ENCODE measurements around the gene IL13RA2. TPM values are rescaled to one million over a fixed set of nuclear protein-coding genes. Genes with fewer than 3 reads are reported as not detected.

Gene IL13RA2
- total RNA-seq, 1 donor from 2014 or later: not detected

GRCh38 chrX:115023811-115024210 lies 6.4 kb upstream of the IL13RA2 start:
- H3K27me3 Mint-ChIP-seq (ENCODE audit: unreplicated experiment): no peaks in the 10 kb centered on the region

GRCh38 chrX:115023139-115023538 lies 5.7 kb upstream of the IL13RA2 start:
- DNase-seq (ENCODE audit: extremely low spot score, unreplicated experiment): no peak
- Mint-ChIP-seq H3K27ac (ENCODE audit: unreplicated experiment) (no peak overlapping the region), H3K4me1 (ENCODE audit: unreplicated experiment) (no peaks in the 10 kb centered on the region)

More at GRCh38 chrX:115023811-115024210, 6.4 kb upstream of the IL13RA2 start:
- no peak overlapping the region for H3K27ac Mint-ChIP-seq (ENCODE audit: unreplicated experiment)
- no peaks in the 10 kb centered on the region for H3K4me1 Mint-ChIP-seq (ENCODE audit: unreplicated experiment)
- no peaks in the 10 kb centered on the region for H3K9me3 Mint-ChIP-seq (ENCODE audit: unreplicated experiment)
- no peaks in the 10 kb centered on the region for H3K36me3 Mint-ChIP-seq (ENCODE audit: unreplicated experiment)
- DNase-seq (ENCODE audit: extremely low spot score, unreplicated experiment): no peak
- H3K4me3 Mint-ChIP-seq (ENCODE audit: unreplicated experiment): no peak overlapping the region
- no peak for TF ChIP-seq CTCF (IDR thresholded peaks at IDR 0.05)

GRCh38 chrX:115021121-115021520 lies 3.7 kb upstream of the IL13RA2 start:
- H3K4me1 Mint-ChIP-seq (ENCODE audit: unreplicated experiment): no peaks in the 10 kb centered on the region
- TF ChIP-seq CTCF (IDR thresholded peaks at IDR 0.05): no peak
- H3K9me3 Mint-ChIP-seq (ENCODE audit: unreplicated experiment): no peaks in the 10 kb centered on the region
- no peaks in the 10 kb centered on the region for H3K27me3 Mint-ChIP-seq (ENCODE audit: unreplicated experiment)
- DNase-seq (ENCODE audit: extremely low spot score, unreplicated experiment): no peak
- H3K4me3 Mint-ChIP-seq (ENCODE audit: unreplicated experiment): no peak overlapping the region
- no peaks in the 10 kb centered on the region for H3K36me3 Mint-ChIP-seq (ENCODE audit: unreplicated experiment)
- no peak overlapping the region for H3K27ac Mint-ChIP-seq (ENCODE audit: unreplicated experiment)

More at GRCh38 chrX:115023139-115023538, 5.7 kb upstream of the IL13RA2 start:
- H3K9me3 Mint-ChIP-seq (ENCODE audit: unreplicated experiment): no peaks in the 10 kb centered on the region
- no peak overlapping the region for H3K4me3 Mint-ChIP-seq (ENCODE audit: unreplicated experiment)
- H3K36me3 Mint-ChIP-seq (ENCODE audit: unreplicated experiment): no peaks in the 10 kb centered on the region
- H3K27me3 Mint-ChIP-seq (ENCODE audit: unreplicated experiment): no peaks in the 10 kb centered on the region
- no peak for TF ChIP-seq CTCF (IDR thresholded peaks at IDR 0.05)

DNA sequence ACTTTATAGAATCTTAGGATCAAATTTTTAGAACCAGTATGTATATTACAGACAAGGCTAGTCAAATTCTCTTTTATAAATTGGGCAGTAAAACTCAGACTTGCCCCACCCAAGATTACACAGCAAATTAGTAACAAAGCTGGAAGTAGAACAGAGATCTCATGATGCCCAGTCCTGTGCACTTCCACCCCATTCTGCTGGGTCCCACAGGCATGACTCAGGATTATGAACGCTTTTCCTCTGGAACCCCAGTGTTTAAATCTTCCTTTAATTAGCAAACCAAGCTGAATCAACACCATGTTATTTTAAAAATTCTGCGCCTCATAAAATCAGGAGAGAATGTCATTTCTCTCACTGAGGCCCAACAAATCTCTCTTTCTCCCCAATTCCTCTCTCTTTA lies 1.5 kb upstream of the IL13RA2 start:
- Mint-ChIP-seq H3K27me3 (ENCODE audit: unreplicated experiment) (no peaks in the 10 kb centered on the region), H3K27ac (ENCODE audit: unreplicated experiment) (no peak overlapping the region), H3K9me3 (ENCODE audit: unreplicated experiment) (no peaks in the 10 kb centered on the region), H3K36me3 (ENCODE audit: unreplicated experiment) (no peaks in the 10 kb centered on the region), H3K4me3 (ENCODE audit: unreplicated experiment) (no peak overlapping the region), H3K4me1 (ENCODE audit: unreplicated experiment) (no peaks in the 10 kb centered on the region)
- no peak for DNase-seq (ENCODE audit: extremely low spot score, unreplicated experiment)
- TF ChIP-seq CTCF (IDR thresholded peaks at IDR 0.05): no peak

- Mint-ChIP-seq H3K4me1 (ENCODE audit: unreplicated experiment) (no peaks in the 10 kb centered on the region), H3K27me3 (ENCODE audit: unreplicated experiment) (no peaks in the 10 kb centered on the region), H3K36me3 (ENCODE audit: unreplicated experiment) (no peaks in the 10 kb centered on the region), H3K27ac (ENCODE audit: unreplicated experiment) (no peak overlapping the region), H3K4me3 (ENCODE audit: unreplicated experiment) (no peak overlapping the region), H3K9me3 (ENCODE audit: unreplicated experiment) (no peaks in the 10 kb centered on the region)
- peak; percentile 36 for TF ChIP-seq CTCF (IDR thresholded peaks at IDR 0.05)
- DNase-seq (ENCODE audit: extremely low spot score, unreplicated experiment): no peak
These were observed 728 bp upstream of the IL13RA2 start for GRCh38 chrX:115018040-115018647.

Data from osteocyte (in vitro differentiated cells).